Keratinocyte (primary cell): ENCODE data around the gene FBXL17. TPM values are rescaled to one million over a fixed set of nuclear protein-coding genes. Genes with fewer than 3 reads are reported as not detected.

Source experiments
- DNase-seq: peaks from one replicate; pipeline ENCODE4 v3.0.0-alpha.2; 2011; ENCODE audit warnings: low read depth, missing footprints, low spot score
- FAIRE-seq: peaks from 2 replicates; lab custom pipeline; 2011; peaks lifted over from hg19 to GRCh38; lab: Jason Lieb, UNC
- H2AFZ ChIP-seq: 2 replicates; pipeline ENCODE4 v1.6.0; 2012; ENCODE audit warnings: low read length, control low read depth, inconsistent platforms; ENCODE audit not compliant: control insufficient read depth
- H3K27ac ChIP-seq: 2 replicates; pipeline ENCODE4 v1.5.1; 2011; ENCODE audit warnings: low read length; ENCODE audit not compliant: control insufficient read depth, insufficient read depth
- H3K27me3 ChIP-seq: 3 replicates; pipeline ENCODE4 v1.6.0; 2011; ENCODE audit warnings: low read length; ENCODE audit not compliant: control insufficient read depth, insufficient read depth; ENCODE audit errors: extremely low read depth
- H3K36me3 ChIP-seq, 2 experiments: 2 replicates in 1 of 2; 3 replicates in 1 of 2; pipeline ENCODE4 v1.5.1; 2011; ENCODE audit warnings: low read length in 2 of 2, mild to moderate bottlenecking in 1 of 2; ENCODE audit not compliant: control insufficient read depth in 2 of 2, insufficient read depth in 2 of 2; ENCODE audit errors: extremely low read depth in 1 of 2
- H3K4me1 ChIP-seq: 3 replicates; pipeline ENCODE4 v1.5.1; 2011; ENCODE audit warnings: low read length; ENCODE audit not compliant: control insufficient read depth, insufficient read depth; ENCODE audit errors: extremely low read depth
- H3K4me2 ChIP-seq: 3 replicates; pipeline ENCODE4 v1.6.0; 2011; ENCODE audit warnings: low read depth, low read length; ENCODE audit not compliant: control insufficient read depth, insufficient read depth; ENCODE audit errors: extremely low read depth
- H3K4me3 ChIP-seq, 3 experiments: fragments of 200-600 bp in 1 of 3; sonication (generic) in 1 of 3; 2 replicates in 2 of 3; 3 replicates in 1 of 3; pipeline ENCODE4 v1.5.1; 2011 to 2016; ENCODE audit warnings: low read length in 3 of 3, mild to moderate bottlenecking in 3 of 3, control low read depth in 2 of 3, inconsistent platforms in 1 of 3, low read depth in 1 of 3, mixed read lengths in 1 of 3, mixed run types in 1 of 3, moderate library complexity in 1 of 3; ENCODE audit not compliant: control insufficient read depth in 2 of 3, insufficient read depth in 2 of 3; ENCODE audit errors: extremely low read depth in 1 of 3
- H3K79me2 ChIP-seq: 2 replicates; pipeline ENCODE4 v1.6.0; 2012; ENCODE audit warnings: low read length; ENCODE audit not compliant: control insufficient read depth, insufficient read depth
- H3K9ac ChIP-seq: 3 replicates; pipeline ENCODE4 v1.6.0; 2011; ENCODE audit warnings: low read length; ENCODE audit not compliant: control insufficient read depth, insufficient read depth; ENCODE audit errors: extremely low read depth
- H3K9me1 ChIP-seq: 3 replicates; pipeline ENCODE4 v1.6.0; 2011; ENCODE audit warnings: low read length; ENCODE audit not compliant: control insufficient read depth, insufficient read depth; ENCODE audit errors: extremely low read depth
- H3K9me3 ChIP-seq: 2 replicates; pipeline ENCODE4 v1.5.1; 2012; ENCODE audit warnings: low read depth, low read length; ENCODE audit not compliant: control insufficient read depth
- H4K20me1 ChIP-seq: 3 replicates; pipeline ENCODE4 v1.6.0; 2011; ENCODE audit warnings: low read length; ENCODE audit not compliant: control insufficient read depth, insufficient read depth; ENCODE audit errors: extremely low read depth
- EZH2 ChIP-seq: IDR thresholded peaks from one replicate; pipeline ENCODE4 v1.6.1; 2012; ENCODE audit warnings: inconsistent platforms, mild to moderate bottlenecking, low read length, moderate library complexity
- dilution Hi-C: fragments of 300-500 bp; cut with MboI; formaldehyde crosslinking; loops from one replicate; pipeline ENCODE4 v1.7.0; 2020; ENCODE audit warnings: low sequenced_read_pairs; ENCODE audit not compliant: extremely low pct_ligation_motif_present
- polyA plus RNA-seq, 5 experiments: library from polyadenylated mRNA; depleted of rRNA in 3 of 5; stranded (reverse) in 3 of 5; stranded (forward) in 1 of 5; unstranded in 1 of 5; fragments of >200 nt; gene quantifications; 1 replicate in 1 of 5; 2 replicates in 3 of 5; 3 replicates in 1 of 5; pipeline versions ENCODE4 v1.2.1 to v1.2.3, GENCODE V29; 2011 to 2012; ENCODE audit warnings: missing spikeins in 2 of 5, low read depth in 1 of 5, low replicate concordance in 1 of 5
- TF ChIP-seq, protein P1 (sequence below), 3 experiments: IDR thresholded peaks in 1 of 3; conservative IDR thresholded peaks in 1 of 3; optimal IDR thresholded peaks in 1 of 3; 2 replicates in 2 of 3; 3 replicates in 1 of 3; pipeline versions ENCODE3 to v1.5.1; 2011; ENCODE audit warnings: low read length in 3 of 3, mild to moderate bottlenecking in 3 of 3, moderate library complexity in 2 of 3, control low read depth in 1 of 3, inconsistent platforms in 1 of 3; ENCODE audit not compliant: insufficient read depth in 2 of 3; ENCODE audit errors: extremely low read depth in 1 of 3

The FBXL17 gene
- polyA plus RNA-seq, 1 donor (not counting 4 experiments of a cell fraction or from before 2014, with no cell fraction given): 5.7 TPM

DNA sequence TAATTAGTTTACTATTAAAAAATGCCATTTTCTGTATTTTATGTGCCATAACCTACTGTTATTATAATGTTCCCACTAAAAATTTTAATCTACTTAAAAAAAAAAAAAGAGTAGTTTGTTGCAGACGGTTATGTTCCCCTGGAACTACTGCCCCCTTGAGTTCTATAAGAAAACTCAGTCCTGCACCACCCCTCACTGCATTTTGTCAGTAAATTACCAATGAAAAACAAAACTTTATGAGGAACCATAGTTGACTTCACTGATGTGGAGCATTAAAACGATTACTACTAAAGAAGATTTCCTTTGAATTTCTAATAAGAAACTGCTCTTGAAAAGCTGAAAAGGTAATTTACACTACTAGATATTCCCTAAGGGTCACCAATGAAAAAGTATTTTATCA lies 288.7 kb downstream of the FBXL17 start:
- H3K4me3 ChIP-seq: no peak overlapping the region
- H3K9me1 ChIP-seq: no peaks in the 10 kb centered on the region
- no peaks in the 10 kb centered on the region for H3K4me1 ChIP-seq
- dilution Hi-C loops: no loop called here
- no peaks in the 10 kb centered on the region for H3K79me2 ChIP-seq
- H3K27ac ChIP-seq: no peak overlapping the region
- no peaks in the 10 kb centered on the region for H3K27me3 ChIP-seq
- H4K20me1 ChIP-seq: no peaks in the 10 kb centered on the region
- H3K9ac ChIP-seq: no peak overlapping the region
- H3K4me2 ChIP-seq: no peak overlapping the region
- H2AFZ ChIP-seq: no peak overlapping the region
- TF ChIP-seq, protein P1, sequence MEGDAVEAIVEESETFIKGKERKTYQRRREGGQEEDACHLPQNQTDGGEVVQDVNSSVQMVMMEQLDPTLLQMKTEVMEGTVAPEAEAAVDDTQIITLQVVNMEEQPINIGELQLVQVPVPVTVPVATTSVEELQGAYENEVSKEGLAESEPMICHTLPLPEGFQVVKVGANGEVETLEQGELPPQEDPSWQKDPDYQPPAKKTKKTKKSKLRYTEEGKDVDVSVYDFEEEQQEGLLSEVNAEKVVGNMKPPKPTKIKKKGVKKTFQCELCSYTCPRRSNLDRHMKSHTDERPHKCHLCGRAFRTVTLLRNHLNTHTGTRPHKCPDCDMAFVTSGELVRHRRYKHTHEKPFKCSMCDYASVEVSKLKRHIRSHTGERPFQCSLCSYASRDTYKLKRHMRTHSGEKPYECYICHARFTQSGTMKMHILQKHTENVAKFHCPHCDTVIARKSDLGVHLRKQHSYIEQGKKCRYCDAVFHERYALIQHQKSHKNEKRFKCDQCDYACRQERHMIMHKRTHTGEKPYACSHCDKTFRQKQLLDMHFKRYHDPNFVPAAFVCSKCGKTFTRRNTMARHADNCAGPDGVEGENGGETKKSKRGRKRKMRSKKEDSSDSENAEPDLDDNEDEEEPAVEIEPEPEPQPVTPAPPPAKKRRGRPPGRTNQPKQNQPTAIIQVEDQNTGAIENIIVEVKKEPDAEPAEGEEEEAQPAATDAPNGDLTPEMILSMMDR (optimal IDR thresholded peaks at IDR 0.05 in 1 of 3, IDR thresholded peaks at IDR 0.05 in 1 of 3, conservative IDR thresholded peaks at IDR 0.05 in 1 of 3; ENCODE audit: extremely low read depth in 1 of 3, insufficient read depth in 2 of 3, low read length in 3 of 3): peak in 2 of 3 experiments; percentile 14 to 22
- no peak for TF ChIP-seq EZH2
- FAIRE-seq (no peak), DNase-seq (no peak)
- H3K36me3 ChIP-seq: no peaks in the 10 kb centered on the region
- H3K9me3 ChIP-seq: no peaks in the 10 kb centered on the region

DNA sequence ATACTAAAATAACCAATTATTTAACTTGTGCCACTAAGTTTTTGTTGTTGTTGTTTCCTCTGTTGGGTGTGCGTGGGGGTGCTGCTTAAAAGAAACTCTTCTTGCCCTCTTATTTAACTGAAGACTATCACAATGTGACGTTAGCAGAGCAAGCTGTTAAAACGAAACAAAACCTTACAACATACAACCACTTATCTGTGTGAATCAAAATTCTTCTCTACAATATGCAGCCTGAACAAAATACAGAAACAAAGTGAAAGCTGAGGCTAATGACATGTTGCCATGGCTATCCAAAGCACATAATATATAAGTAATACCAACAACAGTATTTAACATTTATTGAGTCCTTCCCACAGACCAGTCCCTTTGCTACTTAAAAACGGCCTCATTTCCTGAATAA lies 291.0 kb downstream of the FBXL17 start:
- H3K79me2 ChIP-seq: no peaks in the 10 kb centered on the region
- no peak overlapping the region for H3K4me3 ChIP-seq
- no peaks in the 10 kb centered on the region for H3K9me3 ChIP-seq
- H3K27ac ChIP-seq: no peak overlapping the region
- DNase-seq (no peak), FAIRE-seq (no peak)
- no peaks in the 10 kb centered on the region for H3K36me3 ChIP-seq
- no peaks in the 10 kb centered on the region for H3K9me1 ChIP-seq
- H4K20me1 ChIP-seq: no peaks in the 10 kb centered on the region
- no peaks in the 10 kb centered on the region for H3K4me1 ChIP-seq
- no peak overlapping the region for H3K4me2 ChIP-seq
- TF ChIP-seq EZH2: no peak
- TF ChIP-seq, protein P1 (optimal IDR thresholded peaks at IDR 0.05 in 1 of 3, IDR thresholded peaks at IDR 0.05 in 1 of 3, conservative IDR thresholded peaks at IDR 0.05 in 1 of 3; ENCODE audit: extremely low read depth in 1 of 3, insufficient read depth in 2 of 3, low read length in 3 of 3): no peak
- H3K27me3 ChIP-seq: no peaks in the 10 kb centered on the region
- H3K9ac ChIP-seq: no peak overlapping the region
- dilution Hi-C loops: no loop called here
- H2AFZ ChIP-seq: no peak overlapping the region
